Uterus (tissue), 2 donors: Measurements from ENCODE around the gene NCOA5.

Experiments
- CTCF ChIP-seq, 4 experiments: fragments of 200-600 bp in 2 of 4; fragments of 450-650 bp in 2 of 4; sonication (generic) in 2 of 4; IDR thresholded peaks; one replicate each; pipeline ENCODE4 v1.5.1; 2016 to 2019; ENCODE audit warnings: antibody characterized with exemption in 4 of 4, mild to moderate bottlenecking in 2 of 4, moderate library complexity in 1 of 4
- POLR2A ChIP-seq, 2 donors: fragments of 450-650 bp; IDR thresholded peaks; one replicate each; pipeline ENCODE4 v1.6.1; 2016; ENCODE audit warnings: antibody characterized with exemption in 2 of 2, mild to moderate bottlenecking in 1 of 2, moderate library complexity in 1 of 2

GRCh38 chr20:46070215-46070900 lies 19.4 kb downstream of the NCOA5 start:
- TF ChIP-seq CTCF (IDR thresholded peaks at IDR 0.05) (no peak), POLR2A (IDR thresholded peaks at IDR 0.05) (no peak)
